ENCODE measurements around the gene PEX6.

PEX6 gene

DNA sequence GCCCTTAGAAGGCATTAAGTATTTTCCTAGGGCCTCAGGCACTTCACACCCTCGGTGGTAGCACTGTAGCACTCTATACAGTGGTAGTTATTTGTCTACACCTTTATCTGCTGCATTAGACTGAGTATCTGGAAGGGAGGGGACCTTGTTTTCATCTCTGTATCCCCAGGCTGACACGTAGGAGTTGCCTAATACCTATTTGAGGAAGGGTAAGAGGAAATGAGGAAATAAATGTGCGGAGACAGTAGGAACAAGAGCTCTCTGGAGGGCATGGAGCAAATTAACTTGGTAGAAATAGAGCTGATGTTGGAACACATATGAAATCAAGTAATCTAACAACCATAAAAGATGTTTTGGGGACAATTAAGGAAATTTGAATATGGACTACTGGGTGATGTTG is 45.8 kb downstream of the PEX6 start:
- DNase-seq (ENCODE audit: low read depth in 2 of 2) = no peak

DNA sequence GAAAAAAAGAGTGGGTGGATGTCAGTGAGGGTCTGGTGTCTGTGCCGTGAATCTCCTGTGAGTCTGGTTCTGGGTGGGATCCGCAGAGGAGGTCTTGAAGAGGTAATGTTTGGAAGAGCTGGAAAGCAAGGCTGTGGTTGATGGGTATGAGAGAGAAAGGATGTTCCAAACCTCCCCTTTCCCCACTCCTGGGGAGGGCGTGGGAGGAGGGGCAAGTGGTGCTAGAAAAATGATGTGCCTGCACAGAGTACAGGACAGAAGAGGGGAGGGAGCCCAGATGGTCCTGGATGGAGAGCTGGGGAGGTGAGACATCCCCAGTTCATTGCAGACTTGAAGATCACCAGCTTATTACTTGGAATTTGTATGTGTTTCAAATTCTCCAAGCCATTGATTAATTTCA is 46.6 kb downstream of the PEX6 start:
- no peak for DNase-seq (ENCODE audit: low read depth in 2 of 2)

DNA sequence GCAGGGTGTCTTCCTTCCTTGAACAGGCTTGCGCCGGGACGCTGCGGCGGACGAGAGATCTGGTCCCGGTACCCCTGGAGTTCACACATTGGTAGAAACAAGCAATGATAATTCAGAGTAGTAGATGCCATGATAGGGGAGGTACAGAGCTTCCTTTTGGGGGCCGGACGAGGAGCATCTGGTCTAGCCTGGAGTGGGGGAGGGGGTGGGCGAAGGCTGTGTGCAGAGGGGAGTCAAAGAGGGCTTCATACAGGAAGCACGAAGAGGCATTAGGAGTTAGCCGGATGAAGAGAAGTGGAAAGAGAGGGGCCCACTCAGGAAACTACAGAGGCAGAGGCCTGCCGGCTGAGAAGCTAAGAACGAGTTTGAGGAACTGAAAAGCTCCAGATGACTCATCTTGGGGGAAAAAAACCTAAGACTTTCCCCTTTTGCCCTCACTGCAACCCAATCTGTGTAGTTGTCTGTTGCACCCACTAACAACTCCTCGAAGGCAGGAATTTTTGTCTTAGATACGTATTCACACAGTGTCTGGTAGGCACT is 49.1 kb downstream of the PEX6 start:
- DNase-seq (ENCODE audit: low read depth in 2 of 2) = peak; percentile 46 to 58

DNA sequence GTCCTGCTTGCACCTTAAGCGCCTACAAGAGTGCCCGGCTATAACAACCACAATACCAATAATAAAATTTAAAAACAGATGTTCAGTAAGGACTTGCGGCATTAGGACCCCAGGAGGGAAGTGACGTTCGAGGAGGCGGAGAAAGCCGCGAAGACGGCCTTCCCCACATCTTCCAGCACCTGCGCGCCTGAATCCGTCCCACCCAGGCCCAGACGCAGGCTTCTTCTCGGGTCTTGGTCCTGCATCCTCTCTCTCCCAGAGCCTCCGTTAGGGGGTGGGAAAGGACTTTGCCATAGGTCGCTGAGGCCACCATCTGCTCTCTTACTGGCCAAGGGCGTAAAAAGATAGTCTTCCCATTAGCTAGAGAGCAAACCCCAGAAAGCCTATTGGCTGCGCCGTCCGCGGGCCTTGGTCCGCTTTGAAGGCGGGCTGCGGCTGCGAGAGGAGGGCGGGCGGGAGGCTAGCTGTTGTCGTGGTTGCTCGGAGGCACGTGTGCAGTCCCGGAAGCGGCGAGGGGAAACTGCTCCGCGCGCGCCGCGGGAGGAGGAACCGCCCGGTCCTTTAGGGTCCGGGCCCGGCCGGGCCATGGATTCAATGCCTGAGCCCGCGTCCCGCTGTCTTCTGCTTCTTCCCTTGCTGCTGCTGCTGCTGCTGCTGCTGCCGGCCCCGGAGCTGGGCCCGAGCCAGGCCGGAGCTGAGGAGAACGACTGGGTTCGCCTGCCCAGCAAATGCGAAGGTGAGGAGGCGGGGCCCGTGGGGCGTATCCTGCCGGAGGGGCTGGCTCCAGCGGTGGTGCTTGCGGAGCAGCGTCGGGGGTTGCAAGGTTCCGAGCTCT is 49.8 kb downstream of the PEX6 start, which contains the start of gene CNPY3:
Gene CNPY3, plus strand, starts transcription at position 495 of the 835 bp plus-strand sequence. Its CDS starts 91 bp downstream, at position 586.
- peak; percentile 86 to 93 for DNase-seq (ENCODE audit: low read depth in 2 of 2)

DNA sequence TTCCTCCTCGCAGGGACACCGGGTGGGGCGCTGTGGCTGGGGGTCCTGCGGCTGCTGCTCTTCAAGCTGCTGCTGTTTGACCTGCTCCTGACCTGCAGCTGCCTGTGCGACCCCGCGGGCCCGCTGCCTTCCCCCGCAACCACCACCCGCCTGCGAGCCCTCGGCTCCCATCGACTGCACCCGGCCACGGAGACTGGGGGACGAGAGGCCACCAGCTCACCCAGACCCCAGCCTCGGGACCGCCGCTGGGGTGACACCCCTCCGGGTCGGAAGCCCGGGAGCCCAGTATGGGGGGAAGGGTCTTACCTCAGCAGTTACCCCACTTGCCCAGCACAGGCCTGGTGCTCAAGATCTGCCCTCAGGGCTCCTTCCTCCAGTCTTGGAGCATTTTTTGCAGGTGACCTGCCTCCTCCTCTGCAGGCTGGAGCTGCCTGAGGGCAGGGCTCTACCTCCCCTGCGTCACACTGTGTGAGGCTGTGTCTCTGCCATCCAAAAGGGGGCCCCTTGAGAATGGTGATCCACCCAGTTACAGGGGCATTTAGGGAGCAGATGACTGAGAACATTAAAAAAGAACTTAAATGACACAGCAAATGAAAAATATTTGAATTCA is 53.6 kb downstream of the PEX6 start:
- no peak for DNase-seq (ENCODE audit: low read depth in 2 of 2)

DNA sequence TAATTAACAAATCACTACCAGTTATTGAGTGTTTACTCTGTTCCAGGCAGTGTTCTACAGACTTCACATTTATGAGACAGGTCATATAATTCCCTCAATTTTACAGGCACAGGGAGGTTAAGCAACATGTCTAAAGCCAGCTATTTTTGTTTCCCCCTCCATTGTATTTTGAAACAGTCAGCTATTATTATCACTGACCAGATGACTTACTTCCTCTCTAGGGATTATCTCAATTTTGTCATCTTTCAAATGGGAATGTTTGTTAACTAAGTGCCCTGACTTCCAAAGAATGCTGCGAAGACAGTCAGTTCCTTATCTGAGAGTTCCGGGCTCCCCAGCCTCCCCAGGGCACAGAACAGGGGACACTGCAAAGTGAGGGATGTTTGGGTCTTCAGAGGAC is 55.3 kb downstream of the PEX6 start:
- no peak for DNase-seq (ENCODE audit: low read depth in 2 of 2)

DNA sequence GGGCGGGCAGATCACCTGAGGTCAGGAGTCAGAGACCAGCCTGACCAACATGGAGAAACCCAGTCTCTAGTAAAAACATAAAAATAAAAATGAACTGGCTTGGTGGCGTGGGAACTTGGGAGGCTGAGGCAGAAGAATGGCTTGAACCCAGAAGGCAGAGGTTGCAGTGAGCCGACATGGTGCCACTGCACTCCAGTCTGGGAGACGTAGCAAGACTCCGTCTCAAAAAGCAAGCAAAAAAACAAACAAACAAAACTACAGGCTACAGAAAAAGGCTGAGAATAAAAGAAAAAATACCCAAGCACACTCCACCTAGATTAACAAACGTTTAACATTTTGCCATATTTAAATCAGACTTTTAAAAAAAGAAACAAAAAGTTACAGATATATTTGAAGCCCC is 57.2 kb downstream of the PEX6 start:
- no peak for DNase-seq (ENCODE audit: low read depth in 2 of 2)

DNA sequence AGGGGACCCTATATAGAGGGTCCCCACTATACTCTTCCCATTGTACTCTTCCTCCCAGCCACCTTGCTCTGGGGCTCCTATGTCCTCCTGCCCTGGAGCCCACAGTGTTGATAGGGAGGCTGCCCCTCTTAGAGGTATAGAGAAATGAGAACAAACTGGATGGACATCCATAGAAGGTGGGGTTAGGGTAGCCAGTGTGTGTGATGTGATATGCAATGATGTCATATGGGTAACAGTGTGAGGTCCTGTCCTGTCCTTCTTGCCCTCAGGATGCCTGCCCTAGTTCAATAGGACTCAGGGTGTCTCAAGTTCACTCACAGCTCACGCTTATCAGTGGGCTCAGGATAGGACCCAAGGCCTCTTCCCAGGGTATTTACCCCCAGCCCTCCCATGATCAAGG is 62.7 kb downstream of the PEX6 start:
- DNase-seq (ENCODE audit: low read depth in 2 of 2) = no peak

DNA sequence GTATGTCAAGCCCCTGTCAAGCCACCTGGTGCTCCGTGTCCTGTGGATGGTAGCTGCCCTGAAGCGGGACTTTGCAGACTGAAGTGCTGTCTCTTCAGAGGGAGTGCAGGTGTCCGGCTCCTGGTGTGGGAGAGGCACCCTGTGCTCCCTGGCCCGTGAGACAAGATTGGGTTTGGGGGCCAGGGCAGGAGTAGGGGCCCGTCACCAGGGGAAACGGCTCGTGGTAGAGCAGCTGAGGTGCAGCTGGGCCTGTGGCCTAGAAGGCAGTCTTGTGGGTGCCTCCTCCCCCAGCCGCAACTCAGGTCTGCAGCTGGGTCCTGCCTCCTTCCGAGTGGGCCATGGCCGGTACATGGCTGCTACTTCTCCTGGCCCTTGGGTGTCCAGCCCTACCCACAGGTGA is 63.2 kb downstream of the PEX6 start, which contains the start of gene PTCRA:
Gene PTCRA, plus strand, starts transcription at position 322 of the 400 bp plus-strand sequence. Its CDS starts 17 bp downstream, at position 339.
- no peak for DNase-seq (ENCODE audit: low read depth in 2 of 2)

DNA sequence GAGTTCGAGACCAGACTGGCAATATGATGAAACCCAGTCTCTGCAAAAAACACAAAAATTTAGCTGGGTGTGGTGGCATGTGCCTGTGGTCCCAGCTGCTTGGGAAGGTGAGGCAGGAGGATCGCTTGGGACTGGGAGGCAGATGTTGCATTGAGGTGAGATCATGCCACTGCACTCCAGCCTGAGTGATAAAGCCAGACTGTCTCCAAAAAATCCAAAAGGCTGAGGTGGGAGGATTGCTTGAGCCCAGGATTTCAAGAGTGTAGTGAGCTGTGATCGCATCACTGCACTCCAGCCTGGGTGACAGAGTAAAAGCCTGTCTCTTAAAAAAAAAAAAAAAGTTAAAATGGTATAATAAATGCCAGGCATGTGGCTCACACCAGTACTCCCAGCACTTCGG is 64.4 kb downstream of the PEX6 start:
- no peak for DNase-seq (ENCODE audit: low read depth in 2 of 2)
